Astrocyte (in vitro differentiated cells and primary cell): ENCODE data around the gene CDK14. TPM values are rescaled to one million over a fixed set of nuclear protein-coding genes. Genes with fewer than 3 reads are reported as not detected.

Experiments used
- DNase-seq: peaks from one replicate; pipeline ENCODE4 v3.0.0-alpha.2; 2010; ENCODE audit warnings: low read depth
- FAIRE-seq: peaks from 2 replicates; lab custom pipeline; 2011; peaks lifted over from hg19 to GRCh38; lab: Jason Lieb, UNC
- H2AFZ ChIP-seq: 2 replicates; pipeline ENCODE4 v1.6.0; 2012; ENCODE audit warnings: low read depth, low read length, inconsistent platforms
- H3K27ac ChIP-seq: 2 replicates; pipeline ENCODE4 v1.5.1; 2011; ENCODE audit warnings: low read depth, low read length, inconsistent platforms
- H3K27me3 ChIP-seq: 2 replicates; pipeline ENCODE4 v1.6.0; 2011; ENCODE audit warnings: low read length, inconsistent platforms; ENCODE audit not compliant: insufficient read depth
- H3K36me3 ChIP-seq: 2 replicates; pipeline ENCODE4 v1.5.1; 2011; ENCODE audit warnings: low read length, inconsistent platforms; ENCODE audit not compliant: insufficient read depth
- H3K4me1 ChIP-seq: 2 replicates; pipeline ENCODE4 v1.5.1; 2011; ENCODE audit warnings: low read length, inconsistent platforms; ENCODE audit not compliant: insufficient read depth
- H3K4me2 ChIP-seq: 2 replicates; pipeline ENCODE4 v1.6.0; 2012; ENCODE audit warnings: low read length, inconsistent platforms
- H3K4me3 ChIP-seq: 2 replicates; pipeline ENCODE4 v1.5.1; 2011; ENCODE audit warnings: low read depth, mild to moderate bottlenecking, low read length, inconsistent platforms; ENCODE audit not compliant: insufficient read depth
- H3K79me2 ChIP-seq: 2 replicates; pipeline ENCODE4 v1.6.0; 2012; ENCODE audit warnings: mild to moderate bottlenecking, low read length, inconsistent platforms; ENCODE audit not compliant: insufficient read depth
- H3K9ac ChIP-seq: 2 replicates; pipeline ENCODE4 v1.6.0; 2012; ENCODE audit warnings: mild to moderate bottlenecking, low read length, inconsistent platforms
- H3K9me3 ChIP-seq: 2 replicates; pipeline ENCODE4 v1.5.1; 2012; ENCODE audit warnings: low read depth, mild to moderate bottlenecking, low read length, inconsistent platforms; ENCODE audit not compliant: insufficient read depth
- H4K20me1 ChIP-seq: 2 replicates; pipeline ENCODE4 v1.6.0; 2012; ENCODE audit warnings: low read length, inconsistent platforms; ENCODE audit not compliant: insufficient read depth
- H3K27ac Mint-ChIP-seq: one replicate; pipeline ENCODE4 v1.8.0; 2021; ENCODE audit warnings: mild to moderate bottlenecking, mixed read lengths; ENCODE audit not compliant: unreplicated experiment
- H3K27me3 Mint-ChIP-seq: one replicate; pipeline ENCODE4 v1.8.0; 2021; ENCODE audit warnings: low read depth, mixed read lengths; ENCODE audit not compliant: unreplicated experiment
- H3K36me3 Mint-ChIP-seq: one replicate; pipeline ENCODE4 v1.8.0; 2021; ENCODE audit warnings: low read depth, mixed read lengths; ENCODE audit not compliant: unreplicated experiment
- H3K4me1 Mint-ChIP-seq: one replicate; pipeline ENCODE4 v1.8.0; 2021; ENCODE audit warnings: low read depth, mixed read lengths; ENCODE audit not compliant: unreplicated experiment
- H3K4me3 Mint-ChIP-seq: one replicate; pipeline ENCODE4 v1.8.0; 2021; ENCODE audit warnings: mild to moderate bottlenecking, moderate library complexity, mixed read lengths; ENCODE audit not compliant: unreplicated experiment
- H3K9me3 Mint-ChIP-seq: one replicate; pipeline ENCODE4 v1.8.0; 2021; ENCODE audit warnings: mild to moderate bottlenecking, mixed read lengths; ENCODE audit not compliant: unreplicated experiment
- EZH2 ChIP-seq: IDR thresholded peaks from 2 replicates; pipeline ENCODE4 v1.6.1; 2012; ENCODE audit warnings: mild to moderate bottlenecking, low read length, inconsistent platforms; ENCODE audit not compliant: insufficient read depth
- total RNA-seq: library from RNA; stranded (reverse); gene quantifications from 2 replicates; pipeline ENCODE4 v1.2.1, GENCODE V29; 2021
- TF ChIP-seq, protein P1 (sequence below): IDR thresholded peaks from 2 replicates; pipeline ENCODE4 v1.5.1; 2011; ENCODE audit warnings: low read depth, mild to moderate bottlenecking, inconsistent platforms, low read length, moderate library complexity; ENCODE audit not compliant: insufficient read depth

Gene CDK14
- total RNA-seq, 1 donor from 2014 or later = 30.2 TPM

DNA sequence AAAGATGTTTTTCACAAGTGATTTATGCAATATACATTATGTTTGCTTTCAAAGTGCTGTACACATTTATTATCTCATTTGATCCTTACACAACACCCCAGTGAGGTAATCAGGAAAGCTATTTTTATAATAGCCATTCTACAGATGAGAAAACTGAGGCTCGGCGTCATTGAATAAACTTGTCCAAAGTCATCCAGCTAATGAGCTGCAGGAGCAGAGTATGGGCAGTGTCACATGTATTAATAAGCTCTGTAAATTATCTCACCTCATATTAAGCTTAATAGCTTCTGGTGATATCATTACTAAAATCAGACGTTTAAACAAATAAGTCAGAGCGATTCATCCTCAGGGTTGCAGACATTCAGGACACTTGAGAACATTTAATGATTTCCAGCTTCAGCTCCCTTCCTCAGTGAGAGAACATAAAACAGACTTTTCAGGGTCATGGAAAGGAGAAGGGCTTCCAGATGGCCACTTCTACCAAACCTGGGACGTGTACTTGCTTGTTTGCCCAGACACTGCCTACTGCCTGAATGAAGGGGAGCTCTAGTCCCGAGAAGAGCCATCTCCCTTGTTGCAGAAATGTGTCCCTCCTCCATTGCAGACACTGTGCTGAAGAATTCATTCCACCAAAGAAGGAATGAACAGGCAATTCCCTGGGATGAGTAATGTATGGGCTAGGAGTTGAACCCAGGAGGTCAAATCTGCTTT, 647.6 kb downstream of the CDK14 start:
- Histone ChIP-seq H4K20me1 (no peaks in the 10 kb centered on the region), H3K27me3 (no peaks in the 10 kb centered on the region), H3K9me3 (no peaks in the 10 kb centered on the region), H3K79me2 (no peaks in the 10 kb centered on the region), H2AFZ (no peak overlapping the region), H3K4me3 (no peak overlapping the region), H3K27ac (no peak overlapping the region), H3K36me3 (no peaks in the 10 kb centered on the region), H3K9ac (no peak overlapping the region), H3K4me1 (peaks cover 20% of the 10 kb centered on the region), H3K4me2 (peak overlapping the region; percentile 51)
- DNase-seq (peak; percentile 29), FAIRE-seq (no peak)
- Mint-ChIP-seq H3K4me3 (no peak overlapping the region), H3K4me1 (peaks cover 21% of the 10 kb centered on the region), H3K27me3 (no peaks in the 10 kb centered on the region), H3K27ac (no peak overlapping the region), H3K36me3 (no peaks in the 10 kb centered on the region), H3K9me3 (peaks cover 2% of the 10 kb centered on the region)
- TF ChIP-seq, protein P1, sequence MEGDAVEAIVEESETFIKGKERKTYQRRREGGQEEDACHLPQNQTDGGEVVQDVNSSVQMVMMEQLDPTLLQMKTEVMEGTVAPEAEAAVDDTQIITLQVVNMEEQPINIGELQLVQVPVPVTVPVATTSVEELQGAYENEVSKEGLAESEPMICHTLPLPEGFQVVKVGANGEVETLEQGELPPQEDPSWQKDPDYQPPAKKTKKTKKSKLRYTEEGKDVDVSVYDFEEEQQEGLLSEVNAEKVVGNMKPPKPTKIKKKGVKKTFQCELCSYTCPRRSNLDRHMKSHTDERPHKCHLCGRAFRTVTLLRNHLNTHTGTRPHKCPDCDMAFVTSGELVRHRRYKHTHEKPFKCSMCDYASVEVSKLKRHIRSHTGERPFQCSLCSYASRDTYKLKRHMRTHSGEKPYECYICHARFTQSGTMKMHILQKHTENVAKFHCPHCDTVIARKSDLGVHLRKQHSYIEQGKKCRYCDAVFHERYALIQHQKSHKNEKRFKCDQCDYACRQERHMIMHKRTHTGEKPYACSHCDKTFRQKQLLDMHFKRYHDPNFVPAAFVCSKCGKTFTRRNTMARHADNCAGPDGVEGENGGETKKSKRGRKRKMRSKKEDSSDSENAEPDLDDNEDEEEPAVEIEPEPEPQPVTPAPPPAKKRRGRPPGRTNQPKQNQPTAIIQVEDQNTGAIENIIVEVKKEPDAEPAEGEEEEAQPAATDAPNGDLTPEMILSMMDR = no peak
- TF ChIP-seq EZH2 = no peak

DNA sequence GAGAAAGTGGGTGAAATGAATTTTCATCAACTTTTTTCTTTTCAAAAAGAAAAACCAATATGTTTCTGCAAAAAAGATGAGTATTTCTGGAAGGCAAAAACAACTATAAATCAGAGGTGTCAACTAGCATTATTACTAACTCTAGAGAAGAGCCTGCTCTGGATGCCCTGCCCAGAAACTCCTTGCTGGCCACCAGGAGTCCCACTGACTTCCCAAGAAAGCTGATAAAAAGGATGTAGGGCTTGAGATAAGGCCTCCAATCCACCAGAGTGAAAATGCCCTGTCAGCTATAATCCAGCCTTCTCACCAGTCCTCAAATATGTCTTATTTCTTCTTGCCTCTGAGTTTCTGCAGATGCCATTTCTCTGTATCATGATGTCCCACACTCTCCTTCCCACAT, 651.4 kb downstream of the CDK14 start:
- peaks cover 22% of the 10 kb centered on the region for H3K4me1 Mint-ChIP-seq
- H3K27ac Mint-ChIP-seq = no peak overlapping the region
- no peak overlapping the region for H3K9ac ChIP-seq
- DNase-seq (no peak), FAIRE-seq (no peak)
- H3K36me3 Mint-ChIP-seq = no peaks in the 10 kb centered on the region
- no peaks in the 10 kb centered on the region for H4K20me1 ChIP-seq
- no peak overlapping the region for H3K27ac ChIP-seq
- H3K9me3 ChIP-seq = no peaks in the 10 kb centered on the region
- H3K4me2 ChIP-seq = no peak overlapping the region
- H3K4me1 ChIP-seq = peaks cover 6% of the 10 kb centered on the region
- H3K4me3 ChIP-seq = no peak overlapping the region
- H3K79me2 ChIP-seq = no peaks in the 10 kb centered on the region
- H3K27me3 ChIP-seq = no peaks in the 10 kb centered on the region
- no peaks in the 10 kb centered on the region for H3K27me3 Mint-ChIP-seq
- H3K36me3 ChIP-seq = no peaks in the 10 kb centered on the region
- H2AFZ ChIP-seq = no peak overlapping the region
- peaks cover 2% of the 10 kb centered on the region for H3K9me3 Mint-ChIP-seq
- TF ChIP-seq, protein P1 = no peak
- TF ChIP-seq EZH2 = no peak
- no peak overlapping the region for H3K4me3 Mint-ChIP-seq

DNA sequence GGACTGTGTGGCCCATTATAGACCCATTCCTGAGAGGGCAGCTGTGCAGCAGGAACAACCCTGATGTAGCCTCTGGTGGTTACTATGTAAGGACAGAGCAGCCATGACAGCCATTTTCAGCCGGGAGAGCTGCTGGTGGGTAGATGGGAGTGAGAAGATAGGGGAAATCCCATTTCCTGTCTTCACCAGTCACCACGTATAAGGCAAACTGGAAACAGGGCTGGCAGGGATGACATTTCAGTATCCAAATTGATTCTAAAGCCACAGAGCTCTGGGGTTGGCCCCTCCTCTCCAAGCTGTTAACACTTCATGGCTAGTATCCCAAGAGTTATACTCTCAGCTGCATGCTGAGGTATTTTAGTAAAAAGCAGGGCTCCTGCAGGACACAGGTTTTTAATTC, 652.9 kb downstream of the CDK14 start:
- DNase-seq (peak; percentile 20), FAIRE-seq (no peak)
- H3K27me3 ChIP-seq = no peaks in the 10 kb centered on the region
- H3K4me1 ChIP-seq = peaks cover 1% of the 10 kb centered on the region
- H4K20me1 ChIP-seq = no peaks in the 10 kb centered on the region
- H3K36me3 ChIP-seq = no peaks in the 10 kb centered on the region
- H3K9ac ChIP-seq = no peak overlapping the region
- H3K4me3 ChIP-seq = no peak overlapping the region
- no peak overlapping the region for H2AFZ ChIP-seq
- Mint-ChIP-seq H3K4me1 (peaks cover 19% of the 10 kb centered on the region), H3K36me3 (no peaks in the 10 kb centered on the region), H3K27me3 (no peaks in the 10 kb centered on the region), H3K27ac (peak overlapping the region; percentile 38), H3K9me3 (peaks cover 2% of the 10 kb centered on the region), H3K4me3 (no peak overlapping the region)
- H3K79me2 ChIP-seq = no peaks in the 10 kb centered on the region
- no peak overlapping the region for H3K4me2 ChIP-seq
- no peak overlapping the region for H3K27ac ChIP-seq
- H3K9me3 ChIP-seq = no peaks in the 10 kb centered on the region
- TF ChIP-seq, protein P1 = no peak
- TF ChIP-seq EZH2 = no peak
